Measurements from ENCODE around the gene CDK15.
"Not testable (repeated sequence)": the region's sequence is repeated elsewhere in the genome, so short reads cannot be mapped to it uniquely, and the experiment has no call there.

The CDK15 gene

DNA sequence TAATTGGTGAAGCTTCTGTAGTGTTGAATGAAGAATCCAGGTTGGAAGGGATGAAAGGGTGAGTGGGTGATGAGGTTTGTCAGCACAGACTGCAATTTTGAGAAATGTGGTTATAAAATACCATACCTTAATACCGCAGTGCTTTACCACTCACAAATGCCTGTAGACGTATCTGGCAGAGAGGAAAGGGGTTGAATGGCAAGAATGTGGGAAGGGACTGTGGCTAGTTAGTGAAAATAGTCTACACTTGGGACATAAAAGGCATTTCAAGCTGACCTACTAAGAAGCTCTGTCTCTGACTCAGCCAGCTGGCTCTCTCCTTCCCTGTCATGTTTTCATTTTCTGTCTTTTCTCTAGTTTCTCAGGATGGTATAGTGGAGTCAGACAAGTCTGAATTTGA lies 25.1 kb downstream of the CDK15 start:
- no peak for DNase-seq

DNA sequence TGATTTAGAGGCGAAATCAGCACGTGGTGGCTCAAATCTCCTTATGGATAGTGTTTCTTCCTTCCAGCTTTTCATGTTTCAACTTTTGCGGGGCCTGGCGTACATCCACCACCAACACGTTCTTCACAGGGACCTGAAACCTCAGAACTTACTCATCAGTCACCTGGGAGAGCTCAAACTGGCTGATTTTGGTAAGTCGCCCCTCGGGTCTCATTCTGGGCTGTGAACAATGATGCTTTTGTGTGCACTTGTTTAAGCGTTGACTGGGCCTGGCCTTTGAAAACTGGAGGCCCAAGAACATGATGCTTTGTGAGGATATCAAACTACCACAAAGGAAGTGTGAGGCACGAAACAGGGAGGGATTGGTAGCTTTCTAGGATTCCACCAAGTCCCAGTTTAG lies 27.4 kb downstream of the CDK15 start:
- DNase-seq = no peak

DNA sequence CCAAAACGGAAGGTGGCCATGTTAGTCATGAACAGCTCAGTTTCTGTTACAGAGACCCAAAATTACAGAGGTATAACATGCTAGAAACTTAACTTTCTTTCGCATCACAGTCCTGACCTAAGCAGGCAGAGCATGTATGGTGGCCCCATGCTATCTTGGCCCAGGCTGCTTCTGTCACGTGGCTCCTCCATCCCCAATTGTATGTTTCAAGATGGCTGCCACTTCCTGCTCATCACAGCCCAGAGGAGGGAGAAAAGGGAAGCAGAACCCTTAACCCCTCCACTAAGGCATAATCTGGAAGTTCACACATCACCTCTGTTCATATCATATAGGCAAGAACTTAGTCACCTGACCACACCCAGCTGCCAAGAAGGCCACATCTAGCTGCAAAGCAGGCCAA lies 28.7 kb downstream of the CDK15 start:
- DNase-seq = no peak

DNA sequence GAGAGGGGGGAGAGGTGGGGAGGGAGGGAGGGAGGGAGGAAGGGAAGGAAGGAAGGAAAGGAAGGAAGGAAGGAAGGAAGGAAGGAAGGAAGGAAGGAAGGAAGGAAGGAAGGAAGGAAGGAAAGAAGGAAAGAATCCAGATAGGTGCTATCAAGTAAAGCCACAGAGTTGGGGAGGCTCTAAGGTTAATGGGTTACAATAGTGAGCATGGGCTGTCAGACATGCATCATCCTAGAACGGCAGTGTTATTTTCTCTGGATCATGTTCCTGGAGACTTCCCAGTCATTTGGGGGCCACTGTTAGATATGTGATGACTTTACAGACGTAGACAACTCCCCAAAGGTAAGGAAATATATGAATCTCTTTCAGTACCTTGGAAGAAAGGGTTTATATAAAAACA lies 31.1 kb downstream of the CDK15 start:
- no peak for DNase-seq

DNA sequence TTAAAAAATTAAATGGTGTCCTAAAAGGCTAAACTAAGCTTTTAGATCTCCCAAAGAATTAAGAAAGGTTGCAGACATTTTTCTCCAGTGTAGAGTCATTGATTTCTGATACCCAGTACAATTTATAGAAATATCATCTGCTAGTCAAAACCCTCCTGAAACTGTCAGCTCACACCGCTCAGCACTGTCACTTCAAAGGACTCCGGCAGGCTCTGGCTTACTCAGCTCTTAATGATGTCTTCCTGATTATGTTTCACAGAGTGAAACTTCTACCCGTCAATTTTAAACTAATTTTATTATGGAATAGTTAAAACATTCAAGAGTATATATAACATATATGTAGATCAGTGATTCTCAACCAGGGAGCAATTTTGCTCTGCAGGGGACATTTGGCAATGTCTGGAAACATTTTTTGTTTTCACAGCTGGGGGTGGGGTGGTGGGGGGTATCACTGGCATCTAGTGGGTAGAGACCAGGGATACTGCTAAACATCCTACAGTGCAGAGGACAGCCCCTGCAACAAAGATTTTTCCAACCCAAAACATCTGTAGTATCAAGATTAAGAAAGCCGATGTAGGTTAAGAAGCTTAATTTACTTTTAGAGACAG lies 31.6 kb downstream of the CDK15 start:
- no peak for DNase-seq

DNA sequence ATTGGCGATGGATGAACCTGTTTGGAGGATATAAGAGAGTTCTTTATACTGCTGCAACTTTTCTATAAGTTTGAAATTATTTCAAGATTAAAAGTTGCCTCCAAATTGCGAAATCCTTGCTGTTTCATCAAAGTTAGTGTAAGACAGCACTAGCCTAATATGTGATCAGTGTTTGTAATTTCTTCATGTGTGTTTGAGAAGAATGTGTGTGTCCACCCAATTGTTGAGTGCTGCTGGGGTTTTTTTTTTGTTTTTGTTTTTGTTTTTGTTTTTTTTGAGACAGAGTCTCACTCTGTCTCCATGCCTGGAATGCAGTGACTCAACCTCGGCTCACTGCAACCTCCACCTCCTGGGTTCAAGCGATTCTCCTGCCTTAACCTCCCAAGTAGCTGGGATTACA lies 33.4 kb downstream of the CDK15 start:
- DNase-seq = no peak

DNA sequence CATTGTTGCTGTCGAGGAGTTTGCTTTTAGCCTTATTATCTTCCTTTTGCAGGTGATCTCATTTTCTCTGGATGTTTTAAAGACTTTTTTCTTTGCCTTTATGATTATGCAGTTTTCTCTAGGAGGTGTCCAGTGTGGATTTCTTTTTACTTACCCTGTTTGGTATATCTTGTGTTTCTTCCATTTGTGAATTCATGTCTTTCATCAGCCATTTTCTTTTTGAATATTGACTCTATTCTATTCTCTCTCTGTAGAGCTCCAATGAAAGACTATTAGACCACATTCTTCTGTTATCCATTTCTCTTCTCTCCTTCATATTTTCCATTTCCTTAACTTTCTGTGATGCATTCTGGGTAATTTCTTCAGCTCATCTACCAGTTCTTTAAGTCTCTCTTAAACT lies 34.4 kb downstream of the CDK15 start:
- no peak for DNase-seq

DNA sequence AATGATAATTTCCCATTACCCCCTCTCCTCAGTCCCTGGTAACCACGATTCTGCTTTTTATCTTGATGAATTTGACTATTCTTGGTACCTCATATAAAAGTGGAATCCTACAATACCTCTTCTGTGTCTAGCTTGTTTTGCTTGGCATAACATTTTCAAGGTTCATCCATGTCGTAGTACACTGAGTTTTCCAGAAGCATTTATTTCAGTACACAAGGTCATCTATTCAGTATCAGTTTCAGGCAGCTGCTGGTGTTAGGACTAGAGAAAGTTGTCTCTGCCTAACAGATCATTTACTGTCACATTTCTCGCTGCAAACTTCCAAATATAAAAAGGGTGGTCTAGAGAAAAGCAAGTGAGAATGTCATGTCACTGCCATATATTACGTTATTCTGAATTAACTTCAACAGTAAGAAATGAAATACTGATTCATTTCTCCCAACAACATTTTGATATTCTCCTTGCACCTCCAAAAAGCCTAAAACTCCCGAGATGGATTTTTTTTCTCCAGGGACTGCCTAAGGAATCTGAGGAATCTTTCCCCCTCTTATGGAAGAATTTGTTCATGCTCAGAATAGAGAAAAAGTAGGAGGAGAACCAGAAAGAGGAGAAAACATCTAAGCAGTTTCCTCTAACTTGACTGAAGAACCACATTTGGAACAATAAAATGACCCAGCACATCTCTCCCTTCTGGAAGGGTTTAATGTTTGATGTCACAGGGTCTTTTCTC lies 36.0 kb downstream of the CDK15 start:
- no peak for DNase-seq

DNA sequence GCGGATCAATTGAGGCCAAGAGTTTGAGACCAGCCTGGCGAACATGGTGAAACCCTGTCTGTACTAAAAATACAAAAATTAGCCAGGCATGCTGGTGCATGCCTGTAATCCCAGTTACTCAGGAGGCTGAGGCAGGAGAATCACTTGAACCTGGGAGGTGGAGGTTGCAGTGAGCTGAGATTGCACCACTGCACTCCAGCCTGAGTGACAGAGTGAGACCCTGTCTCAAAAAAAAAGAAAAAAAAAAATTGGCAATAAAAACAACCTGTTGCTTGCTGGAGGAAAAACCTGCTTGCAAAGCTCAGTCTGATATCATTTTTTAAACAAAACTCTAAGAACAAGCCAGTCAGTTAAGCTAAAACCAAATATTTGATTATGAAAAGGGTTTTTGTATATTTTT lies 38.6 kb downstream of the CDK15 start:
- DNase-seq = not testable (repeated sequence)

DNA sequence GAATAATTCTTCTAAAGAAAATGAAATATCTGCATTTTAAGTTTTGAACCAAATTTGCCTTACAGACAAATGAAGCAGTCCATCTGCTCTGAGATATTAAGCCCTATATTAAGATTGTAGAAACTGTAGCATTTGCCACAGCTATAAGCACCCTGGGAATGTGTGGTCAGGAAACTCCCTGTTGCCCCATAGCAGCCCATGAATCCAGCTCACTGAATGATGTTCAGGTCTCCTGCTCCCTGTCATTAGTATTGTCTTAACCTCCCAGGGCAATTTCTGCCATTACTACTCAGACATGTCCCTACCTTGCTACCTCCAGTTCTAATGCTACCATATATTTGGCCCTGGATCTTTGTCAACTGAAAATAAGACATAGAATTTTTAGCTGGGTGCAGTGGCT lies 41.1 kb downstream of the CDK15 start:
- DNase-seq = no peak

DNA sequence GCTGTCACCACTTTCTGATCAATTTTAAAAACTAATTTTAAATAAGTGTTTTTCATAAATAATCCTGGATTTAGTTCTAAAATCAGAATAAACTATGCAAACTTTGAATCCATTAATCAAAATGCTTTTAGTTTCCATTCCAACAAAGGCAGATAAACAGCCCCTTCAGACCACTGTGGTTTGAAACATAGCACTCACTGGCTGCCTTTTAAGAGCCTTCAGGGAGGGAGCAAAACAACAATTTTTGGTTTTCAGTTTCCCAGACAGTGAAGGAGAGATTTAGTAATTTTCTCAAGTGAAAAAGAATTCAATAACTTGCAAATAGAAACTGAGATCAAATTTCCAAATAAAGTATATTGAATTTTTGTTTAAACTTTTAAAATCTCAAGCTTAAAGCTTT lies 46.1 kb downstream of the CDK15 start:
- DNase-seq = no peak

DNA sequence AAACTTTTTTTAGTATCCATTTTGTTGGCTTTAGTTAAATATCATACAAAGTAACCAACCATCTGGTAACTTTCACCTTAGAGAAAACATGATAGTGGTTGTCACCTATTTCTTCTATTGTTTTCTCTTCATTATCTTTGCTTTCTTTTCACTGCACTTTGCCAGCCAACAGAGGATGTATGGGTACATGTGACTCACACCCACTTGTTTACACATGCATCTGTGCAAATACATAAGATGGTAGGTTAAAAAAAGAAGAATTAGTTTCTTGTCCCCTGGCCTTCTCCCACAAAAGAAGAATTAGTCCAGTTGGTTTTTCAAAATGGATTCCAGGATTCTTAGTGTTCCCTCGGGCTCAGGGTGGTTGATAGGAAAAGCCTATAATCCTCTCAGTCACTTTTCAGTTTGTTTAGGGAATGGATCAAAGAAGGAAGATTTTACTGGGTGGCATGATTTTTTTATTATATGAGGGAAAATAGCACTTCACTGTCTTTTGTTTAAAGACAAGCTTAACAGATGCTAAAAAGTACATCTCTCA lies 46.6 kb downstream of the CDK15 start:
- DNase-seq = no peak

DNA sequence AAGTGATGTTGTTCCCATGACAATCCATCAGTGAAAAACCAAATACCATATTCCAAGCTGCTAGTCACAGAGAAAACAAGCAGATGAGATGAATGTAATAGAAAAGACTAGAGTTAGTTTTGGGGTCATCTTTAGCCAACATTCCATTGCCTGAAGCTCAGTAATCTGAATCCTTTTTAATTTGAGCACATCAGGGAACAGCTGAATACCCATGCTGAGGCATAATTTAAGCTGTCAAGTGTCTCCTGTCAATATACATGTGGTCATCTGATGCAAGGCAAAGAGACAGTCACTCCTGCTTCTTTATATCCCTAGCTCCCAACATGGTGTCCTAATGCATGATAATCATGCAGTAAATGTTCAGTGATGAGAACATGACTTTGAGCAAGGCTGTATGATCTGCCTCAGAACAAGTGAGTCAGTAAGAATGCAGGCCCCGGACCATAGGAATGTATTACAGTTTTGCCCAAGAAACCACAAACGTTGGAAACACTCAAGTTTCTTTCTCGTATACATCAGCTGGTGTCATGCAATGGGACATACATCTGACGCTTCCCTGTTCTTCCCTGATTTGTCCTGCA lies 48.0 kb downstream of the CDK15 start:
- DNase-seq = no peak

DNA sequence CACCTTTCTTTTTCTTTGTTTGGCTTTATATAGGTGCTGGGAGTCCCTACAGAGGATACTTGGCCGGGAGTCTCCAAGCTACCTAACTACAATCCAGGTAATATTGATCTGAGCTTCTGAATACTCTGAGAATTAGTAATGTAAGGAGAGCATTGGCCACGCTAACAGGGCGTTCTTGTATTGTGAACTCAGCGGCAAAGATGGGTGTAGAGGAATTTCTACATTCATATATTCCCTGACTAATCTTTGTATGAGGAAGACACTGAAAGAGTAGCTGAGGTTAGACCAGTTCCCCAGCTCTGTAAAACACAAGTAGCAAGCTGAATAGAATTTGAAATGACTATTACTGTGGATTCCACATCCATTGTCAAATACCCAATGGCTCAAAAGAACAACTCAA lies 48.5 kb downstream of the CDK15 start:
- no peak for DNase-seq

DNA sequence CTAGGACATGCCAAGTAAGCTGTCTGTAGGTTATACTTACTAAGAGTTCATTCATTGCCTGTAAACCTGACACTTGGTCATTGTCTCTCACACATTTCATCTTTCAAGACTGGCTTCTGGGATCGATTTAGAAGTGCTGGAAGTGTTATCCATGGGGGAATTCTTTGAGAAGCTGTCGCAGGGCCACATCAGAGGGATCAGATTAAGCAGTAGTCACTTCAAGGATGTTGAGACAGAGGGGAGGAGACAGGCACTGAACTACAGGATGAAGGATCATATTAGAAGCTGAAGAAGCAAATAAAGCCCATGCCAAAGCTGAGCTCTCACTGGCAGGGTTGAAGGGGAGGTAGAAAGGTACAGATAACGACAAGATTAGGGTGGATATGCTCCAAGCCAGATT lies 49.0 kb downstream of the CDK15 start:
- no peak for DNase-seq

DNA sequence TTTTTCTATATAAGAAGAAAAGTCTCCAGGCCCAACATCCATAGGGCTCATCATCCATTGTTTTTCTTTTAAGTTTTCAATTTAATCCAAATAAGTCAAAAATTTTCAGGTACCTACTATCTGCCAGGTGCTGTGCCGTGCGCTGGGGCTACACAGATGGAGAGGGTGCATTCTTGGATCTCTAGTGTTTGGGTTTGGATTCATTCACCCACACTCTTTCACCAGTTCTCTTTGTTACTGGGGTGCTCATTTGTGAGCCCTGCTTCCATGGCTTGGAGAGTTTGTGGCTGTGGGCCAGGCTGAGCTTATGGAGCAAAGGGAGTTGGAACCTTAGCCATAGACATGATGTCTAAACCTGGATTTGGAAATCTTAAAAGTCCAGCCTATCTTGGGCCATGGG lies 51.0 kb downstream of the CDK15 start:
- no peak for DNase-seq

DNA sequence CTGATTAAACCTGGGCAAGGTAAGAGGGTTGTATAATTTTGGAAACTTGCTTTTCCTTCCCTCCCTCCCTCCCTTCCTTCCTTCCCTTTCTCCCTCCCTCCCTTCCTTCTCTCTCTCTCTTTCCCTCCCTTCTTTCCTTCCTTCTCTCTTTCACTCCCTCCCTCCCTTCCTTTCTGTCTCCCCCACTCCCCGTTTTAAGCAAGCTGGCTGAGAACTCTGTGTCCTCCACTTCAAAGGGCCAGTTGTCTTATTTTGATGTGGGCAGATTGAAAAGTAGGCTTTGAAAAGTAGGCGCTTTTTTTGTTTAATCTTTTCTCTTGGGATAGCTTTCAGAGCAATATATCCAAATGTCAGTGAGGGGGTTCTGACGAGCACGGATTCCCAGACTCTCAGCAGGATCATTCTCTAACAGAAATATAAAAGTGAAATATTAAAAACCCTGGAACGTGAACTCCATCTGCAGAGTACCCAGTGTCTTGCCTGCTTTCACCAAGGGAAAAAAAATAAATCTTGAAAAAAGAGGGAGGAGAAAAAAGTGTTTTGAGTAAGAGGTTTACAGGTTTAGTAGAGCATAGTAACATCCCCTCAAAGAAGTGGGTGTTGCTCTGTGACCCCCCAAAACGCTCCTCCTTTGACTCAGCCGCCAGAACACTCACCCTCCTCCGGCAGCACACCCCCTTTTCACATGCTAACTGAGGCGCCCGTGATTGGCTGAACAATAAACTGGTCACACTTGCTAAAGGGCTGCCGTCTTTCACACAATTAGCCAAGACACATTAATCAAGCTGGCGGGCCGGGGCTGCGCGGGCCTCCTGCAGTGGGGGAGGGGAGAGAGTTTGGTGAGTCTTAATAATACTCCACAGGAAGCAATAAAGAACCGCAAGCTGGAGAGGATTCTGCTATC lies 52.2 kb downstream of the CDK15 start:
- no peak for DNase-seq

DNA sequence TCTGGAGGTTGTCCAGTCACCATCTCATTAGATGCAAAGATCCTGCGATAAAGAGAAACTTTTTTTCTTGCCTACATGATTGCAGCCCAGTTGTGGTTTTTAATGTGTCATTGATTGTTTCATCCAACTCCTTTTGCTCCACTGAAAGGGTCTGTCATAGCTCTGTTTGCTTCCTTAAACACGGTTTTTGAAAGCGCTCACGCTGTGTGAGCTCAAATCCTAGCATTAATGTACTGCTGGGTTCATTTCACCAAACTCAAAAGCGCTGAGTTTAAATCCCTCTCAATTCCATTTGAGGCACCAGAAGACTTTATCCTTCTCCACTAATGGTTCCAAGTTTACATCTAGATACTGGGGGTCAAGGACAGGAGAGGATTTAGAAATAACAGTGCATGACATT lies 53.6 kb downstream of the CDK15 start:
- DNase-seq = no peak

DNA sequence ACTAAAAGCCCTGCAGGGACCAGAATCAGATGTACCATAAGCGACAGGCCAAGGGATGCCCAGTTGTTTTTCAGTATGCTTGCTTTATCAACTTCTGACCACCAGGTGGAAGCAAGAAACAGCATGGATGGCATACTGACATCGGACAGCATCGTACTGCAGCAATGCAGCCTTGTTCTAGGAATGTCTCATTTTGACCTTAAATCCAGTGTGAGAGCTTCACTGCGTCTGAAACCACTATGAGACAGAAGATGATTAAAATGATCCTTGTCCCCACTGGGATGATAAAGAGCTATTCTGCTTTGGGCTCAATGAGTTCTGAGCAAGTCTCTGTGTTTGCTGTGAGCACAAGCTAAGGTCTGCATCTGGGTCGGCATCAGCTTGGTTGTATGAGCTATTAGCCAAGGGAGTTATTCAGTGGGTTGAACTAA lies 54.3 kb downstream of the CDK15 start:
- peak; percentile 61 to 72 (median 66) for DNase-seq

DNA sequence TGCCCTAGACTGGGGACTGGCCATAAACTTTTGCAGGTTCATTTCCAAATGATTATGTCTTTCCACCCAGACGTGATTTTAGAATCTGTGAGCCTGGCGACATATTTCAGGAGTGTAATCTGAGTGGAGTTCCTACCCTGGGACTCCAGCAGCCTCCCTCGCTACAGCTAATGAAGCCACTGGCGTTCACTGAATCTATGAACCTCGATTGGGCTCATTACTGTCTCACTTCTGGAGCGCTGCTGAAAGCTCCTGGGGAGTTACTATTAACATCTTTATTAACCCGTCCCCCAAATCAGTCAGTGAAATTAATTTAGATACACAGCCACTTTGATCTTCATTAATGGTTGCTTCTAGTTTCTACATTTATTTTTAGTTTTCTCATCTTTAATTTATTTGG lies 56.5 kb downstream of the CDK15 start:
- DNase-seq = no peak

DNA sequence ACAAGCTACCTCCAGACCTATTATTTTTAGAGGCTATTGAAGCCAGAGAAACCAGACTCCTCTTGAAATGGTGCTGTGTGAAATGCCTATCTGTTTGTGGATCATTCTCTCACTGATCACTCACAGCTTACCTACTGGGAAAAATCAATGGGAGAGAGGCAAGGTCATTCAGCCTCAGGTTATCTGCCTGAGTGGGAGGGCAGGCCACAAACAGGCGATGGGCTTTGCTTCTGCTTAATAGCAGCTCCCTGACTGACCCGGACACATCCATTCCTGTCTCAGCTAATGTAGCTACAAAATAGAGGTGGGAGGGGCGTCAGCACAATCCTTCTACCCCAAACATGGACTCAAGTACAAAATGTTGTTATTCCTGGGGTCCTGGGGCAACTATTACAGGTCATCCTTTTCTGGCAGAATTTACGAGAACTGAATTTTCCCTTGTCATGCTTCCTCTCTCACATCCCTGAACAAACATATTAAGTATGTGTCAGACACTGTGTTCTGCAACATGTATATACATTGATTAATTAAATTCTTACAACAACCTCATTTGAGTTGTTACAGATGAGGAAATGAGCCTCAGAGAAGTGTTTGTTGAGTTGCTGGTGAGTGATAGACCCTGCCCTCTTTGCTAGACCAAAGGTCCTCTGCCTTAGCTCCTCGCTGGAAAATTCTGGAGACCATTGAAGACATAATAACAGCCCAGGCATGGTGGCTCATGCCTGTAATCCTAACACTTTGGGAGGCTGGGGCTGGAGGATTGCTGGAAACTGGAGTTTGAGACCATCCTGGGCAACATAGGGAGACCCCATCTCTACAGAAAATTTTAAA lies 60.5 kb downstream of the CDK15 start:
- DNase-seq = no peak

DNA sequence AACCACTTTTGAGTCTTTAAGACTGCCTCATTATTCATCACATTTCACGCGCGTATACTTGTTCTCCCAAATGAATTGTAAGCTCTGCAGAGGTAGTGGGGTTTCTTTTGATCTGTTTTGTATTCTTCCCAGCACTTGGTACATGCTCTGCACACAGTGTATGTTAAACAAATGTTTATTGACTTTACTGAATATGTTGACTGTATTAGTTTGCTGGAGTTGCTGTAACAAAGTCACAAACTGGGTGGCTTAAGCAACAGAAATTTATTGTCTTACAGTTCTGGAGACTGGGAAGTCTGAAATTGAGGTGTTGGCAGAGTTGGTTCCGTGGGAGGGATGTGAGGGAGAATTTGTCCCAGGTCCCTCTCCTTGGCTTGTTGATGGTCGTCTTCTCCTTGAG lies 65.1 kb downstream of the CDK15 start:
- no peak for DNase-seq

Data from suppressor macrophage (primary cell).